NCI-H1417 (cell line): ENCODE data around the gene OBI1.

Experiments used
- DNase-seq, 3 experiments: peaks; one replicate each; lab custom pipeline; 2025; lab: John Stamatoyannopoulos, UW

OBI1 gene

DNA sequence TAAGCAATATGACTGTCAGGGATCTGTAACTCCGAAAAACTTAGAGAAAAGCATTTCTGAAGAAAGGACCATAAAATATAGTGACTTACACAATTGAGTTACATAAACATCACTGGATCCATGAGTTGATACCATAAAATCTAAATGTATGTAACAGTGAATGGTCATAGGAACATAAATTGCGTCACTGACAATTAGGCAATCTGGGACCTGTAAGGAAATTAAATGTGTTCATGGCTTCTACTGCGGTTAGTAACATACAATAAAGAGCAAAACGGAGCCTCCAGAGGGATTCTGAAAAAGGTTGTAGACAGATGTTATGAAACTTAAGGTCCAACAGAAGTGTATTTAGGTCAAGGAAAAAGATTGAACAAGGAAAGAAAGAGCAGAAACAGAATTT lies 82.7 kb downstream of the OBI1 start:
- DNase-seq: no peak

DNA sequence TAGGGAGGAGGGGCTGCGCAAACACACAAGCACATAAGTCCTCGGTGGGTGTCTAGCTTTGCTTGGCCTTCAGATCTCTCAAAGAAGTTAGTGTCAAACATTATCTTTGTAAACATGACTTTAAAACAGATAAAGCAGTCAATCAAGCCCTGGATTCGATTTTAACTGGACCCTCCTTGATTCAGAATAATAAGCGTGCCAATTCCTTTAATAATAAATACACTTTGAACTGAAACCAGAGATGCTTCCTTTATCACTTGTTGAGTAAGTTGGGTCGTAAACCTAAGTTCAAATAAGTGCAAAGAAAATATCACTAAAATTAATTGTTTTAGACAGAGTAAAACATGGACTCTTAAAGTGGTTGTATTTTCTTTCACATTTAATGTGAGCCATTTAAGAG lies 86.5 kb downstream of the OBI1 start:
- DNase-seq: peak in 1 of 3 experiments; percentile 39

DNA sequence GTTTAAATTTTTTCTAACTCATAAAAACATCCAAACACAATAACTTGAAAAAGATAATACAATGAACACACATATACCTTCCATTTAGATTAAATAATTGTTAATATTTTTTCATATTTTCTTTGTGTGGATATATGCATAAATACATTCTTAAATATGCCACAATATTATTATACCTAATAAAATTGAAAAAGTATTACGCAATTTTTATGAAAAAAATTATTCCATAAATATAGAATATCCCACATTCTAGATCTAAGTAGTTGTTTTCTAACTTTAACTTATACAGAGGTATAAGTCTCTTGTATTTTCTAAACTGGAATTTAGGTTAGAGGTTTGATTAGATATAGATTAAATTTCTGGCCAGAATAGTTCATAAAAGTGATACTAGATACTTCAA lies 89.9 kb downstream of the OBI1 start:
- no peak for DNase-seq

DNA sequence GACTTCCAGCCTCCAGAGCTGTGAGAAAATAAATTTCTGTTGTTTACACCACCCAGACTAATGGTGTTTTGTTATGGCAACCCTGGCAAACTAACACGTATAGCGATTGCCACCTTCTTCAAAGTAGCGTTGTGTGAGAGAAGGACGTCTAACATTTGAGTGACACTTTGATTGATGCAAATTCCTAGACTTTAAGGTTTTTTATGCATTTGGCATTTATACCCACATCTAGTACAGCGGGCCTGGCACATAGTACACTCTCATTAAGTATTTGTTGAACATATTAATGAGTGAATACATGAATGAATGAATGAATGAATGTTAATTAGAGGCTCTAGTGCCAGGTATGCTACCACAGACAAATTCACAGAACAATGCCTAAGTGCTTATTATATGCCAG lies 92.3 kb downstream of the OBI1 start:
- no peak for DNase-seq
